ENCODE data around the gene SERTAD3. TPM values are rescaled to one million over a fixed set of nuclear protein-coding genes. Genes with fewer than 3 reads are reported as not detected.

Gene SERTAD3
- 17.7 TPM in 2 replicates for total RNA-seq

GRCh38 chr19:40444000-40444824 lies at the start of gene SERTAD3:
SERTAD3 (minus strand) TSS chr19:40444335; CDS start chr19:40442080, 2,255 bp downstream.

DNA sequence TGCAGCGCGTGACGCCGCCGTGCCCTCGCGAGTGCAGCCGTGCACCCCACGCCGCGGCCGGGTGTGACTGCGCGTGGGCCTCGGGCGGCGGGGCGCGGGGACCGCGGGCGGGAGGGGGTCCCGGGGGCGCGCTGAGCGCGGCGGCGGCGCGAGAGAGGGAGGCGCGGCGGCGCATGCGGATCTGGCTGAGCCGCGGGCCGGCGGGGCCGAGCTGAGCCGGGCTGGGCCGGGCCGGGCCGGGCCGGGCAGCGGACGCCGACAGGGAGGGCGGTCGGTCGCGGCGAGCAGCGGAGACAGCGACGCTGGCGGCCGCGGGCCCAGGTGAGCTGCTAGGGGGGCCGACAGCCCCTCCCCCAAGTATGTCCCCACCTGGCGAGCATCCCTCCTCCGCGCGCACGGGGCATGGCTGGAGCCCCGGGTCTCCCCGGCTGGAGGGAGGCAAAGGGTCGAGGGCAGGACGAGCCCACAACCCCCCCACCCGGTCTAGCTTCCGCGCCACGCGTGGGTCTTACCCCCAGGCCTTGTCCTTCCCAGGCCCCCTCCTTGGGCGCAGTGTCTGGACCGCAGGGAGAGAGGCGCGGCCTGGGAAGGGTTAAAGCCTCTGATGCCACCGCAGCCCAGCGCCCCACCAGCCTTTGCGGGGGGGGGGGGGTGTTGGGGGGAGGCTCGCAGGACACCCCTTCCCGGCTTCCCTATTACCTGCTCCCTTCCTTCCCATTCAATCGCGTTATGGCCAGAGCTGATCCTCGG lies 23.0 kb upstream of the SERTAD3 start, which contains the start of gene SPTBN4:
Gene SPTBN4, plus strand, starts transcription at position 17 of the 750 bp plus-strand sequence. CDS start 5,621 bp downstream, outside the sequence.

DNA sequence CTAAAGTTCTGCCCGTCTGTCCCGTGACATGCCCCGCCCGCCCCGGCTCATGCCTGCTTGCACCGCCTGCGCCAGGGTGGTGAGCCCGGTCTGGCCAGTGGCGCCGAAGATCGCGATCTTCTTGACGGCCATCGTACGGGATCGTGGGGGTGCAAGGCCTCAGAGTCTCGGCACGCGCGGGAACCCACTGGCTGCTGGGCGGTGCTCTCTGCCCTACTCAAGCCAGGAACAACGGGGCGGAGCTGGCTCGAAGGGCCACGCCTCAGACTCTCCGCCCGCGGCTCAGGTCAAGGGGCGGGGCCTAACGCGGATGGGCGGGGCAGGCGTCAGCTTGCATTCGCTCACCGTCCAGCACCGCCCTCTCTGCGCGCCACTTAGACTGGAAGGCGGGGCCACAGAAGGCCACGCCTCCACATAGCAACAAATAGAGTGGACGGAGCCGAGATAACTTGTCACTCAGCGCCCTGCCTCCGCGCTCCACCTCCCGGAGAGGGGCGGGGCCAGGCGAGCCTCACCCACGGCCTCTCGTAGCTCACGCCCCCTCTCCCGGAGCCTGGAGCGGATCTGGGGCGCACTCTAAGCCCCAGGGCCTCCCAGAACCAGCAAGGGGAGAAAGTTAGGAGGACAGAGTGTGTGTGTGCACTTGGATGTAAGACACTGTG lies 21.6 kb upstream of the SERTAD3 start, which contains the start of gene BLVRB:
Gene BLVRB, minus strand, starts transcription at position 189 of the 662 bp plus-strand sequence. Its CDS starts 57 bp downstream, at position 132.

DNA sequence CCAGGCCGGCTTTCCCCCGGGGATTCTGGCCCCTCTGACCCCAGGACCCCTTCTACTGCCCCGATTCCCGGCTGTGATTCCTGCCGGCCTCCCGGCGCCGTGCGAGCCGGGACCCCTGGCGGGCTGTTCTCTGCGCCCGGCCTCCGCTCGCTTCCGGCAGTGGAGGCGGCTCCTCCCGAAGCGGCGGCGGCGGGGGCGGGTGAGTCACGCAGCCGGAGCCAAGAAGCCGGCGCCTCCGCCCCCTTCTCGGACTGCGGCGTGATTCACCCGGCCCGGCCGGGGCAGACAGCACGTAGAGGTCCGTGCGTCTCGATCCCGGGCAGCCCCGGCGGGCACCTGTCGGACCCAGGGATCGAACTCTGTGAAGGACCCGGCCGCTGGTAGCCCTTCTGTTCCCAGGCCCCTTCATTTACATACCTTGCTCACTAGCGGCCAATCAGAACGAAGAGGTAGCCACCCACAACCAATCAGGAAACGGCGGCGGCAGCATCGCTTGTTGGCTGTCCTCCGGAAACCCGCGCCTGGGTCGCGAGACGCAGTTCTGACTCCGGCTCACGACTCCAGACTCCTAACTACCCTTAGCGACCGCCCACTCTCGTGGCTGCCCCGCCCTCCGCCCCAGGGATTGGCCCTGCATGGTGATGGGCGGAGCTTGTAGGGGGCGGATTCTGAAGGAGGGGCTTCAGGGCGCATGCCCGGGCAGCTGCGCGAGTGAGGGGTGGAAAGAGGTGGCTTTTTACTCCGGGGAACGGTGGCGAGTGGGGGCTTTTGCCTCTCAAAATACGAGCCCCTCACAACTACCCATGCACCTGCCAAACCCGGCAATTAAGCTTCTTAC lies 18.5 kb downstream of the SERTAD3 start, which contains the start of gene SERTAD1:
Gene SERTAD1, minus strand, starts transcription at position 543 of the 838 bp plus-strand sequence. CDS start 2,446 bp downstream, outside the sequence.

DNA sequence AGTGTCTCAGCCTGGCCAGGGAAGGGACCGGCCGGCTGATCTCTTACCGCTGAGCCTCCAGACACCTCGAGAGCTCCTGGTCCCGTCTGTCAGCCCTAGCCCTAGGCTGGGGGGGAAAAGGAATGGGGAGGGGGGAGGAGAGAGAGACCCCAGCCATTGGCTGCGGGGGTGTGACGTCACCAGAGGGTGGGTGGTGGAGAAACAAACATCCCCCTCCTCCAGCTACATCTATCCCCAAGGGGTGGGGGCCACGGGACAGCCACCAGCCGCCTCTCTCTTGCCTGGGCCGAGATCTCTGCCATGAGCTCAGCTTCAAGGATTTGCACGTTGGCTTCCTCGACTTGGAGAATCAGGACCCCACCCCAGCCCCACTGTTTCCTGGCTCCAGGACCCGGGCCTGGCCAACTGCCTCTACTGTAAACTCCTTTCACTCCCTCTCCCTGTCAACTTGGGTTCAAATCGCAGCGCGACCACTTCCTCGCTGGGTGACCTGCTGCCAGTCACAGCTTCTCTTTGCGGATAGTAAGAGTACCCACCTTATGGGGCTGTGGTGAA lies 30.8 kb downstream of the SERTAD3 start, which contains the start of gene PRX:
Gene PRX, minus strand, starts transcription at position 88 of the 555 bp plus-strand sequence. CDS start 5,446 bp downstream, outside the sequence.

Other genes starting within 250 kb of the SERTAD3 start
- gene TTC9B, start 226.0 kb downstream of the SERTAD3 start, total RNA-seq: not detected in 2 replicates
- gene CCNP, start 217.6 kb downstream of the SERTAD3 start, total RNA-seq: not detected in 2 replicates
- gene AKT2, start 159.0 kb downstream of the SERTAD3 start, total RNA-seq: 67.5 and 73.3 TPM in 2 replicates
- gene C19orf47, start 95.9 kb downstream of the SERTAD3 start, total RNA-seq: 9.2 and 15.0 TPM in 2 replicates
- gene PLD3, start 95.6 kb downstream of the SERTAD3 start, total RNA-seq: 218 and 236 TPM in 2 replicates
- under 0.01 and 0.15 TPM in 2 replicates for gene HIPK4, start 54.2 kb downstream of the SERTAD3 start, total RNA-seq
- 1.6 and 1.8 TPM in 2 replicates for gene PRX, start 31.0 kb downstream of the SERTAD3 start, total RNA-seq
- 10.1 and 12.4 TPM in 2 replicates for gene SERTAD1, start 18.3 kb downstream of the SERTAD3 start, total RNA-seq
- 80.2 and 84.3 TPM in 2 replicates for gene BLVRB, start 21.4 kb upstream of the SERTAD3 start, total RNA-seq
- 0.34 and 1.5 TPM in 2 replicates for gene SPTBN4, start 22.7 kb upstream of the SERTAD3 start, total RNA-seq
- gene SHKBP1, start 132.5 kb upstream of the SERTAD3 start, total RNA-seq: 133 and 153 TPM in 2 replicates
- 63.8 and 66.1 TPM in 2 replicates for gene LTBP4, start 157.0 kb upstream of the SERTAD3 start, total RNA-seq
- gene NUMBL, start 246.3 kb upstream of the SERTAD3 start, total RNA-seq: 29.3 and 34.0 TPM in 2 replicates